VCaP (cell line): ENCODE measurements around the gene PREX1.

Experiments
- H3K27ac ChIP-seq: fragments of 450-650 bp; 2 replicates; pipeline ENCODE4 v1.5.1; 2017
- CTCF ChIP-seq: fragments of 450-650 bp; conservative IDR thresholded peaks from 2 replicates; pipeline ENCODE4 v1.5.1; 2017; ENCODE audit warnings: mild to moderate bottlenecking, moderate library complexity

Gene PREX1

GRCh38 chr20:48681873-48682426, 145.8 kb downstream of the PREX1 start:
- H3K27ac ChIP-seq = peak overlapping the region; percentile 91
- TF ChIP-seq CTCF = no peak

- no peak for TF ChIP-seq CTCF
- peak overlapping the region; percentile 91 for H3K27ac ChIP-seq
Measured at GRCh38 chr20:48681201-48681872, 146.5 kb downstream of the PREX1 start.

GRCh38 chr20:48680650-48681049, 147.1 kb downstream of the PREX1 start:
- peak overlapping the region; percentile 91 for H3K27ac ChIP-seq
- no peak for TF ChIP-seq CTCF

GRCh38 chr20:48679599-48679998, 148.2 kb downstream of the PREX1 start:
- no peak for TF ChIP-seq CTCF
- H3K27ac ChIP-seq = peak overlapping the region; percentile 91

- TF ChIP-seq CTCF = no peak
Measured at GRCh38 chr20:48679011-48679410, 148.8 kb downstream of the PREX1 start.

GRCh38 chr20:48678421-48678820, 149.4 kb downstream of the PREX1 start:
- TF ChIP-seq CTCF = no peak
- peak overlapping the region; percentile 91; the same call in 1 of the 2 replicates for H3K27ac ChIP-seq

More at GRCh38 chr20:48679011-48679410, 148.8 kb downstream of the PREX1 start:
- H3K27ac ChIP-seq = peak overlapping the region; percentile 91; the same call in 1 of the 2 replicates

GRCh38 chr20:48676795-48677460, 150.9 kb downstream of the PREX1 start:
- TF ChIP-seq CTCF = no peak
- H3K27ac ChIP-seq = peak overlapping the region; percentile 14; the same call in 1 of the 2 replicates
